ENCODE data around the gene ITGA8.

The ITGA8 gene

DNA sequence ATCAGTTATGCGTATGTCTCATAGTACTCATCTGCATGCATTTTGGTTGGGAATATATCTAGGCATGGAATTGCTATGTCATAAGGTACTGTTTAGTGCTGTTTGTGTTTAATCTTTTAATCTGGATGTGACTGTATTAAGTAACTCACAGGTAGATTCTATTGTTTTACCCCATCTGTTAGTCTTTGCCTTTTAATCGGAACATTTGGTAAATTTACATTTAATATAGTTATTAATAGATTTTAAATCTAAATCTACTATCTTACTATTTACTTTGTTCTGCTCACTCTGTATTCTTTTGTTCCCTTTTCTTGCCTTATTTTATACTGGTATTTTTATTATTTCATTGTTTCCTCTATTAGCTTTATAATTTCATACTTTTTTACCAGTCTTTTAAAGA is 10.6 kb upstream of the ITGA8 start:
- no peak for DNase-seq

DNA sequence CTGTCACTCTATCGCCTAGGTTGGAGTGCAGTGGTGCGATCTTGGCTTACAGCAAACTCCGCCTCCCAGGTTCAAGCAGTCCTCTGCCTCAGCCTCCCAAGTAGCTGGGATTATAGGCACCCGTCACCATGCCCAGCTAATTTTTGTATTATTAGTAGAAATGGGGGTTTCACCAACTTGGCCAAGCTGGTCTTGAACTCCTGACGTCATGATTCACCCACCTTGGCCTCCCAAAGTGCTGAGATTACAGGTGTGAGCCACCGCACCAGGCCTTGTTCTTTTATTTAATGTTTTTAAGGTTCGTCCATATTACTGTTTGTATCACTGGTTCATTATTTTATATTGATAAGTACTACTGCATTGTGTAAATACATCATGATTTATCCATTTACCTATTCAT is 10.2 kb upstream of the ITGA8 start:
- no peak for DNase-seq

DNA sequence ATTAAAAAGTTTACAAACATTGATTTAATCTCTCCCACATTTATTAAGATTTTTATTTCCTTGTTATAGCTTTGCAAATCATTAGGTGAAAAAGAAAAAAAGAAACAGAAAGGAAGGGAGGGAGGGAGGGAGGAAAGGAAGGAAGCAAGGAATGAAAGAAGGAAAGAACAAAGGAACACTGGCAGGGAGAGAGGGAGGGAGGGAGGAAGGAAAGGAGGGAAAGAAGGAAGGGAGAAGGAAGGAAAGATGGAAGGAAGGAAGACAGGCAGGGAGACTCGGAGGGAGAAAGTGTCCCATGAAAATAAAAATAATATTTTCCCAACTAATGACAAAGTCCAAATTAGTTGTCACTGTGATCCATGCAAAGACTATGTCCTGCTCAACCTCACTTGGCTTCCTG is 6.3 kb upstream of the ITGA8 start:
- no peak for DNase-seq

DNA sequence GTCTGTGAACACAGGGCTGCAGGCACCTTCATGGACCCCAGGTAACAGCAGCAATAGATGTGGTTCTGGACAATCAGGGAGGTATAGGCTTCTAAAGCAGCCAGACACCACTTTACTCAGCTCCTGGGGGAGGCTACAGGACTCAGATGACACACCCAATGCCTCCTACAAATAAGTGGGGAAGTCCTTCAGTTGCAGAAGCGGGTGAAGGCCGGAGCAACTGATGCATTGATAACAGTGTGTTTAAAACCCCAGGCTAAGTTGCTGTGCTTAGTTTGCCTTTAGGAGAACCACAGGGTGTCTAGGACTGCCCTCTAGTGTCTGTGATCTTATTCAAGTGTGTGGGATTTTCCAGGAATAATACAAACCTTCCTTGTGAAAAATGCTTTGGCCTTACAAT is 5.9 kb upstream of the ITGA8 start:
- peak; percentile 46 for DNase-seq

DNA sequence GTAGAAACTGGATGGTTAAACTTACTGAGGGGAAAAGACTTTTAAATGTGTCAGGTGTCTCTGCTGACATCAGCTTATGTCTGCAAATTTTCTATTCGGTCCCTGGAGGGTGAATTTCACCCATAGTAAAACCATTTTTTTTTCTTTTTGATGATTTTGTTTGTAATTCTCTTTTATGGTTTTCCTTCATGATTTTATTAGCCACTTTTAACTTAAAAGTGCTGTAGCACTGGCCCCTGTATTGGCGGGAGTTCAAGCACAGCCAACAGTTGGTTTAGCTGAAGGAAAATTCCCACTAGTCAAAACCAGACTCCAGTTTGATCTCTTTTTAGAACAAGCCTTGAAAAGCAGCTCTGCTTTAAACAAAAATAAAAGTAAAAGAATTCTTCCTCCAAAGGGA is 5.0 kb upstream of the ITGA8 start:
- no peak for DNase-seq

DNA sequence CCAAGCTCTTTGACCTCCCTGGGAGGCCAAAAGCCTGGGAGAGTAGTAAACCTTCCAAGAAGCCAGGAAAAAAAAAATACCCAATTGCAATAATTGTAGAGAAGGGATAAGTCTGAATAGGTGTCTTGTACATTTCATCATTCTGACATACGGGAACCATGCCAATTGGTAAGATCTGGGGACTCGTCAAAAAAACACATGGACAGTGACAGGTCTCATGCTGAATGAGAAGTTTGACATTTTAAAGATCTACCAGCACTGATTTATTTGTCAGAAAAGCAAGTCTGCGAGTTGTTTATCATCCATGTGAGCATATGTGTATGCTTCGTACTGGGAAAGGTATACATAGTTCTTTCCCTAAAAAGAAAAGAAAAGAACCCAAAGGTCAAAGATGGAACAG is 4.1 kb upstream of the ITGA8 start:
- no peak for DNase-seq

DNA sequence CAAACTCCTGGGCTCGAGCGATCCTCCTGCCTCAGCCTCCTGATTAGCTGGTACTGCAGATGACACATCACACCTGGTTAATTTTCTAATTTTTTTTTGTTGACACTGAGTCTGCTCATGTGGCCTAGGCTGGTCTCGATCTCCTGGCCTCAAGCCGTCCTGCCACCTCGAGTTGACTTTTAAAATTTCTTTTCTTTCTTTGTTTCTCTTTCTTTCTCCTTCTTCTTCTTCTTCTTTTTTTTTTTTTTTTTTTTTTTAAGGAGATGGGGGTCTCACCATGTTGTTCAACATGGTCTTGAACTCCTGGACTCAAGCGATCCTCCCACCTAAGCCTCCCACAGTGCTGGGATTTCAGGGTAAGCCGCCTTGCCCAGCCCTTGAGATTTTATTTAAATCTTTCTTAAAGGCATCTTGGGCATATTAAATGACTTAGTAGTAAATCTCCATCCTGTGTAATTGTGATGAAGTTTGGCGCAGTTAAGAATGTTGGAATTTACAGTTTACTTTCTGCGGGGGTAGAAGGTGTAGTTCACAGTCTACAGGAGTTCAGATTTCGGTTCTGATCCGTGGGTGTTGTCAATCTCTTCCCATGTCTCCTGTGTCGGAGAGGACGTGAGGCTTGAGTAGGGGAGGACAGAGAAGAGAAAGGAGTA is 1.0 kb upstream of the ITGA8 start:
- no peak for DNase-seq

DNA sequence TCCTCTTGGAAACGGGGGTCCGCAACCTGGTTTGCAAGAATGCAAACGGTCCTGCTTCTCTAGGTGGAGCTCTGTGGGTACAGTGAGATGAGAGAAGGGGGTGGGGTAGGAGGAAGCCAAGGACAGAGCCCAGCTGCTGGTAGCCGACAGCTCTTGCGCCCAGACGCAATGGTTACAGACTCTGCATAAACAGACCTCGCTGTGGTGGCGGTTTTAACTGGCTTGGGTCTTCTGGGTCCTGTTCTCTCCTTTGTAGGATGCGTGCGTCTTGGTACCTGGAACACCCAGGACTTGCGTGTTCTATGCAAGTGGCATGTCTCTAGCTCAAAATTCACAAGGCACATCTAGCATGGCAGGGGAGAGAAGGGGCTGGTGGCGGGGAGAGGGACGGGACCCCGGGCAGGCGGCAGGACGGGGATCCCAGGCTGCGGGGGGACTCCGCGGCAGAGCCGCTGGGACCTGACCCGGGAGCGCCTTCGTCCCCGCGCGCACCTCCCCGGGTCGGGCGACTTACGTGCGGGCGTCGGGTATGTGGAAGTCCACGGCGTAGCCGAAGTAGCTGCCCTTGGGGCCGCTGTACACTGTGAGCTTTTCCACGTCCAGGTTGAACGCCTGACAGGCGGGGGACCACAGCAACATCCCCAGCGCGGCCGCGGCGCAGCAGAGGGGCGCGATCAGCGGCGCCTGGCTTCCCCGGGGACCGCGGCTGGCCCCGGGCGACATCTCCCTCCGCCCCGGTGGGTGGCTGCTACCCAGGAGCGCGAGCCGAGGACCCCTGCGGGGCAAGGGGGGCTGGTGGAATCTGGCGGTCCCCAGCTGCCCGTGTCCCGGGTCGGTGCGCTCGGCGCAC is 448 bp downstream of the ITGA8 start:
- no peak for DNase-seq

DNA sequence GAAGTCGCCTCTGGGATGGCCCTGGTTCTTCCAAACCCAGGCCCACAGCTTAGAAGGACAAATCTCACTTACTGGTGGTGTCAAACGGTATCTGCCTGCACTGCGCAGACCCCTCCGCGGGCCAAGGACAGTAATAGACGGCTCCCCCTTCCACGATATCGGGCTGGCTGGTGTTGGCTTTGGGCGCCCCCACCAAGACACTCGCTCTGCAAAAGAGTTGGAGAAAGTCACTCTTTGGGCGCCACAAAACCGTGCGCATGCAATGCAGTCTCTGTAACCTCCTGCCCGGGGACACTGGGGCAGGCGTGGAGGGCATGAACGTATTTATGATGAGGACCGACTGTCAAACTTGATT is 1.1 kb downstream of the ITGA8 start:
- no peak for DNase-seq

DNA sequence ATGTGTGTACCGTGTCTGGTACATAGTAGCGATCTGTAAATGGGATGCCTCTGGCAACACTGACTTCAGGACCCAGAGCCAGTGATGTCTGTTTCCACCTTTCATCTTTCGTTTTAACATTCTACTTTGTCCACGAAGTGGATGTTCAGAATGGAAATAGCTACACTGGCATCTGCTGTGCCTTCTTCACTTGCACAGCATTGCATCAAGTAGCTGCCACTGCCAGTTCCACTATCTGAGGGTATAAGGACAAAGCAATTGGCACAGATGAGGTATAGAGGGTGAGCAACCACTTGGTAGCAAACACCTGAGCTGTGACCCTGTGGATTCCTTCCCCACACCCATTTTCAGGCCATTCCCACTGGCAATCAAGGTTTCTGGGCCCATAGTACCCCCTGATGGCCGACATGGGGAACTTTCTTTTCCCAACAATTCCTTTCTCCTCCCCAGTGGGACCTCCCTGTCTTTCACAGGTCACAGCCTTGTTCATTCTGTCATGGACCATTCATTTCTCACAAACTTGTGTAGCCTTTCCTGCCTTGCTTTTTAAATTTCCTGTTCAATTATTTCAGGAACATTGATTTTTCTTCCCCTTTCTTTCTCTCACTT is 4.0 kb downstream of the ITGA8 start:
- no peak for DNase-seq

DNA sequence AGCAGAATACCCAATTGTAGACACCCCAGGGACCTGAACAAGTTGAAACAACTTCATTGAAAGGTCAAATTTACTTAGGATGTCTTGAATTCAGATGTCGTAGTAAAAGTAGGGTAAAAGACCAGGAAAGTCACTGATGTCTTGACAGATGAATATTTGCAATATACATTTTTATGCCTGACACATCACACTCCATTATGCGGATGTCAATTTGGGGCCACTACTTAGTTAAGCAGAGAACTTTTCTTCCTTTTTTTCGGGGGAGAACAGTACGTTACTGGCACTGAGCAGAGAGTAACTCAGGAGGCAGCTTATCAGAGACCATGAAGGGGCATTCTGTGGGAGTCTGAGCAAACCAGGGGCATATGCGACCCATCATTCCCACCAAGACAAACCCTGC is 4.9 kb downstream of the ITGA8 start:
- DNase-seq = no peak

DNA sequence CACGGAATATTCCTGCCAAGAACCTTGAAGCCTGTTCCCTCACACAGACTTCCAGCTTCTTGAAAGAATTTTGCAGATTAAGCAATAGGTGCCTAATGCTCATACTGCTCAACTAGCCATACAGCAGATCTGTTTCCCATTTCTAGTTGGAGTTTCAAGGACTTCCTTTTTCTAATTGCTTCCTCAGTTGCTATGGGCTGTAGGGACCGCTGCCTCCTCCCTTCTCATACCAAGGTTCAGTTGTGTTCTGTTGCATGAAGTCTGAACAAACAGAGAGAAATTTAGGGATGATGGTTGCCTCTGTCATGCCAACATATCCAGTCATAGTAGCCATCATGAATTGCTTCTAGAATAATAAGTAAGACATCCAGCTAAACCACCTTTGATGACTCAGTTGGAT is 6.8 kb downstream of the ITGA8 start:
- DNase-seq = no peak

DNA sequence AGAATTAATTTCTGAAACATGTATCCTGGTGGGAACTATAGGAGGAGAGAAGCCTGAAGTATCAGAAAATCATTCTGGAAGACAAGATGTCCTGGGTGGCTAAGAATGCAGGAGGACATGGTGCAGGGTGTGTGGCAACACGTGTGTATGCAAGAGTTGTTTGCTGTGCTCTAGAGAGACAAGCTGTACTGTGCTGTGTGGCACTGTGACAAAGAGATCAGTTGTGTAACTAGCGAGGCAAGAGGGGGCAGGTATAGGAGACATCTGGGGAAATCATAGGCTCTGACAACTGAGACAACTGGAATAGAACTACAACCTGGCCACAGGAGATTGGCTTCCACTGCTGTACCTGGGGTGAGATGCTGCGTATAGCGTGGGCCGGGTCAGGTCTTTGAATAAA is 9.3 kb downstream of the ITGA8 start:
- no peak for DNase-seq

DNA sequence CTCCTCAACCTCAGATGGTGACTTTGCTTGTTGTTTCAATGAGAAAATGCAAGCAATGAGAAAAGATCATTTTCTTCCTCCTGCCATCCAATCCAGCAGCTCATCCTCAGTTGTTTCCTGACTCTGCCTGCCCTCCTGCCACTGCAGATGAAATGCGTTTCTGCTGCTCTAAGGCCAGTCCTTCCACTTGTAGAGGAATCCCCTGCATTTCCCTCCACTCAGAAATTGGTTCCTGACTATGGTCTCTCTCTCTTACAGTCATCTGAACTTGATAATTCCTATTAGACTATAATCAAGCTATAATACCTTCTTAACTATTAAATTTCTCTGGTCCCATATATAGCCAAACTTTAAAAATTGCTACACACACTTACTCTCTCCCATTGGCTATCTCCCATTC is 14.4 kb downstream of the ITGA8 start:
- DNase-seq = no peak

DNA sequence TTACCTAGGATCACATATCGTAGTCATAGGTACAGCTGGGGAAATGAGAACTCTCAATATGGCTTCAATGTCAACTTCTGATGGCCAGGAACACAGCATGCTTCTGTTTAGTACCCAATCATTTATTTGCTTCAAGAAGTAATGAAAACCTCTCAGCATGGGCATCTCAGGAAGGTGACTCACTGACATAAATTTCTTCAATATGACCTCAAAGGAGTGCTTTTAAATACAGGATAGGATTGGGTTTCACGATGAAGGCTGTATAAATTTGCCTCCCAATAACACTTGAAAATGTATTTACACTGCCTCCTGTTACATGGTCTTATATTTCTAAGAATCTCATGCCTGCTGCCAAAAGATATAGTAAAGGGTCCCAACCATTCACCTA is 15.1 kb downstream of the ITGA8 start:
- no peak for DNase-seq

DNA sequence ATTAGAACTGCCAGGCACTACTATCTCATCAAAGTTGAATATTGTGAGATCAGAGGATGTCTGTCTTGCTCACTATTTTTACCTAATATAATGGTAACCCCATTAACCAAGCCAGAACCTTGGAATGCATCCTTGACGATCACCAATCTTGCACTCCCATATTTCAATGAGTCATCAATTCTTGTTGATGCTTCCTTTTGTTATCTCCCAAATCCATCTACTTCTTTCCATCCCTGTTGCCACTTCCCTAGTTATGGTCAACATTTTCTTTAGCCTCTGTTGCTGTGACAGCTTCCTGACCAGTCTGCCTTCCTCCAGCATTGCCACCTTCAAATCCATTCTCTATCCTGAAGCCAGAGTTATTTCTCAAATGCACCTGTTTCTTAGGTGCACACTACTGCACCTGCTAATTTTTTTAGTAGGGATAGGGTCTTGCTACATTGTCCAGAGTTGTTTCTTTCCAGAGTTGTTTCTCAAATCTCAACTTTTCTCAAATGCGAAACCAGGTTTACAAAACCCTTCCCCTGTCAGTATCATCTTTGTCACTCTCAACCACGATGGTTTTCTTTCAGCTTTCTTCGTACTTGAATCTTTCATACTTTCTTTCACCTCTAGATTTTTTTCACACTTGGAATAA is 15.7 kb downstream of the ITGA8 start:
- DNase-seq = no peak

DNA sequence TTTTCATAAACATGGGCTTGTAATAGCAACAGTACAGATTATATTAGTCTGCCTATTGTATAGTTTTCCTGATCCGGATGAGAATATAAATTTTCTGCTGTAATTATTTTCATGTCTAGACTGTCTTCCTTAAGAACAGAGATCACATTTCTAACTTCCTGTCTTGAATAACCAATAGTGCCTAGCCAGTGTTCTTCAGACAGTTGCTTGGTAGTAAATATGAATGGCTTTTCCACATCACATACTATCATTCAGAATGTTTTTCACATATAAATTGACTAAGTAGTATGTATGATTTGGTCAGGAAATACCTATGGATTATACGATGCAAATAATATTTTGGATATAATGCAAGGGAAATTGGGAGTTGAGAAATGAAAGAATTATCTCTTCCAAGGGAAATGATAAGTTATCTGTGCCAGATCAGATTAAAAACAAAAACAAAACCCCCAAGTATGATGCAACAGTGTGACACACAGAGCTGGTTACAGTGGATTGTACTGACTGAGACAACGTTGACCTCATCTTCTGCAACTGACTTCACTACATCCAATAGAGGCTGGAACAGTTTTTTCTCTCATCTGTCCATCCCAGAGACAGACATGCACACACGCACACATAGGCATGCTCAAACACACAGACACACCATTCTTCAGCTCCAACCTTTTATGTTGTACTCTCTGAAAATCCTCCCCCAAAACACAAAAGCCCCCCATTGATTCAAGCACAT is 16.4 kb downstream of the ITGA8 start:
- DNase-seq = no peak

DNA sequence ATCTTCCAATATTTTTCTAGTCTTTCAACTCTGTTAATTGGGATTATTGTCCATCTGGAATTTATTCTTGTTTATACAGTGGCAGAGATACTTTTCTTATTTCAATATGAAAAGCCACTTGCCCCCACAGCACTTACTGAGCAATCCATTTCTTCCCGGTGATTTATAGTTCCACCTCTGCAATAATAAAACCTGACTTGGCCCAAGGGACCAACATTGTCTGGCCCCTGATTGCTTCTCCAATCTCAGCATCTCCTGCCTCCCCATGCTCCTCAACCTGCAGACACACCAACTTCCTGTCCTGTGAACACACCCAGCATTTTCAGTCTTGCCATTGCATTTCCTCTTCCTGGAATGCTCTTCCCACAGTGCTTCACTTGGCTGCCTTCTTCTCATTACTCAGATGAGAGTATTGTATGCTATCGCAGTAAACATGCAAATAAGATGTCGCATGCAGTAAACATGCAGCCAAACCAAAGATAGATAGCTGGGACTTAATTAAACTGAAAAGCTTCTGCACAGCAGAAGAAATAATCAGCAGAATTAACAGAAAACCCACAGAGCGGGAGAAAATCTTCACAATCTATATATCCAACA is 19.5 kb downstream of the ITGA8 start:
- no peak for DNase-seq

DNA sequence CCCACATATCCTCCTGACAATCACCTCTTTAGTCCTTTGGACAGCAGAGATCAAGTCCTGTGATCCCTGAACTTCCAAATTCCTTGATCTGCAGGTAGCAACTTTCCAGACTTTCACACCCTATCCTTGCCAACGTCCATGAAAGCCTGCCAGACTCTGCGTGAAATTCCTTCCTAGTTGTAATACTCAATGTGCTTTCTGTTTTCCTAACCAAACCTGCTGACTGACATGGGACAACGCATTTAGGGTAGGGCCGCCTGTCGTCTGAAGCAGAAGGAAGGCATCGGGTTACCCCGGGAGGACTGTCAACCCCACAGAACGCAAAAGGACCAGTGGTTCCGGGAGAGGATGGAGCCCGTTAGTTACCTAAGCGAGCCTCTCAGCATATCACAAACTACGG is 23.9 kb downstream of the ITGA8 start:
- no peak for DNase-seq

DNA sequence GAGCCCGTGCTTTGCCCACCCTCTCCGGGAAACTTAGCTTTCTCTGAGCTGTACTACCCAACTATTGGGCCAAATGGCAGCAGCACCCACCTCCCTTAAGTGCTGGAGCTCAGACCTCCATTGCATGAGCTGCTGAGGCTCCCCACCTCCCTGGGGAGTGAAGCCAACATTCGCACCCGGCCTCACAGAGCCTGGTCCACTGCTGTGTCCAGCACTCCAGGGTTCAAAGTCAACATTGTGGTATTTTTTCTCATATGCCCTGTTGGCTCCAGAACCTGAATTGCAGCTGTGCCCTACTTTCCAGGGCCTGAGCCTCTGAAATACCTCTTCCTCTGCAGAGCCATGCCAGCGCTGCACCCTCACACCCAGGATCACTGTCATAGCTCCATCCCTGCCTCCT is 29.7 kb downstream of the ITGA8 start:
- DNase-seq = no peak

DNA sequence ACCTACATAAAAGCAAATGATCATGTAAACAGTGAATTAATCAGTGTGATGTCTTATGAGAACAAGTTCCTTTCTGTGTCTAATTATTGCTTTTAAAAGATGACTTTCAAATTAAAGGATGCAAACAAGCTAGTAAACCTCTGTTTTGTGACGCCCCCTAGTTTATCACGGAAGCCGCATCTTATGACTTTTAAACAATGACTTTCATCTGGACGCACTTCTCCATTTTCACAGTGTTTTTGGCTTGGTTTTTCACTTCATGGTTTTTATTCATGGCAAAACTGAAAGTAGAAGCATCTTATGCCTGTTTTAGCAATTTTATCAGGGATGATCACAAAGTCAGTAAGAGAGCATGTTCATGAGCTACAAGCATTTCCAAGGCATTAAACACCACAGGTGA is 35.0 kb downstream of the ITGA8 start:
- no peak for DNase-seq

DNA sequence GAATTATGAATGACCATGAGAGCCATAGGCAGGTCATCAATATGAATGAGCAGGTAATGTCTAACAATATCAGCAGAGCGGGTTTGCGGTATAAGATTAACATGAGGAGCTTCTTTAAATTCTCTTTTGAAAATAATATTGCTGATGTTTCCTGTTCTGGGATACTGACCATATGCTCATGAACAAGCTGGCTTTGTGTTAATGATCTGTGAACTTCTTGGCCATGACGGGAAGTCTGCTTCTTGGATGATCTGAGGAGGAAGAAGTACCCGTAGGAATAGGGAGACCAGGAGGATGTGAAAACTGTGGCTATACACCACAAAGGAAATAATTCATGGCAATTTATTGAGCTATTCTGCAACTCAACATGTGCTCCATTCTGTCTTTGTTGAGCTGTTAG is 38.6 kb downstream of the ITGA8 start:
- DNase-seq = no peak

DNA sequence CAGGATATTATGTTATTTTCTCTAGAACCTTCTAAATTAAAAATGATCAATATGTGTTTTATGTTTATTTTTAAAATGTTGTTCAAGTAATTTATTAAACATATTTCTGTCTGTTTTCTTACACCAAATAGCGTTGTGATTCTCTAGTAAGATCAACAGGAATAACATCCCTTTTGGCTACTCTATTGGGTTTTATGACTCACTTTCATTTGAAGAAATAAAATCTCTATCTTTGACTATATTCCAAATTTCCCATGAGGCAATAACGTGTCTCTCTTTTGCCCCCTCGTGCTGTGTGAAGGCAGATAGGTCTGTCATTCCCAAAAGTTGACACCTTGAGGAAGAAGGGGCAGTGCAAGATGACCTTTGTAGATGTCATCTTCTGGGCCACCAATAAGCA is 40.9 kb downstream of the ITGA8 start:
- no peak for DNase-seq

Measured in 8988T (cell line).